ENCODE data around the gene PCMT1. TPM values are rescaled to one million over a fixed set of nuclear protein-coding genes. Genes with fewer than 3 reads are reported as not detected.

The PCMT1 gene
- polyA plus RNA-seq, result 126 to 178 TPM (median 167 TPM) in 3 replicates
- 61.5 TPM for polyA plus RNA-seq (2011; ENCODE audit: low read depth)
- 117 and 163 TPM in 2 replicates for polyA plus RNA-seq (2011; cell fraction: cytosol; rRNA removed)
- 146 and 193 TPM in 2 replicates for polyA plus RNA-seq (2011; cell fraction: nucleus; rRNA removed)
- 94.3 and 111 TPM in 2 replicates for polyA plus RNA-seq (2012; ENCODE audit: low replicate concordance)
- 27.4 to 104 TPM (median 86.1 TPM) in 3 replicates for polyA minus RNA-seq
- polyA minus RNA-seq (2011; cell fraction: cytosol; rRNA and poly(A)+ RNA removed), result 82.3 TPM
- polyA minus RNA-seq (2011; cell fraction: nucleus; rRNA and poly(A)+ RNA removed), result 38.4 and 69.7 TPM in 2 replicates

GRCh38 chr6:149749594-149750135 lies at the start of gene PCMT1:
TSS of gene PCMT1 (plus strand) at chr6:149749741. CDS start at chr6:149749902, 161 bp downstream.
- no peaks in the 10 kb centered on the region for H3K36me3 ChIP-seq (ENCODE audit: control insufficient read depth in 2 of 2, extremely low read depth in 1 of 2, insufficient read depth in 2 of 2, low read length in 2 of 2)
- H3K9ac ChIP-seq (ENCODE audit: control insufficient read depth, extremely low read depth, insufficient read depth, low read length), result peak within 1 kb of the TSS; percentile 94
- peak within 1 kb of the TSS; percentile 99 for H2AFZ ChIP-seq (ENCODE audit: control insufficient read depth, low read length)
- dilution Hi-C loops (cut with MboI; ENCODE audit: extremely low pct_ligation_motif_present, low sequenced_read_pairs), result no loop called here
- H3K4me2 ChIP-seq (ENCODE audit: control insufficient read depth, extremely low read depth, insufficient read depth, low read depth, low read length), result peak within 1 kb of the TSS; percentile 91
- peaks cover 67% of the 10 kb centered on the region for H3K79me2 ChIP-seq (ENCODE audit: control insufficient read depth, insufficient read depth, low read length)
- H3K9me1 ChIP-seq (ENCODE audit: control insufficient read depth, extremely low read depth, insufficient read depth, low read length), result no peaks in the 10 kb centered on the region
- H3K4me3 ChIP-seq (ENCODE audit: control insufficient read depth in 2 of 3, extremely low read depth in 1 of 3, insufficient read depth in 2 of 3, low read depth in 1 of 3, low read length in 3 of 3), result peak within 1 kb of the TSS; percentile 87 to 99 (median 89)
- TF ChIP-seq EZH2 (IDR thresholded peaks at IDR 0.05; ENCODE audit: low read length) (no peak), CTCF (optimal IDR thresholded peaks at IDR 0.05 in 1 of 3, IDR thresholded peaks at IDR 0.05 in 1 of 3, conservative IDR thresholded peaks at IDR 0.05 in 1 of 3; ENCODE audit: extremely low read depth in 1 of 3, insufficient read depth in 2 of 3, low read length in 3 of 3) (no peak)
- H3K4me1 ChIP-seq (ENCODE audit: control insufficient read depth, extremely low read depth, insufficient read depth, low read length), result peaks cover 5% of the 10 kb centered on the region
- H3K9me3 ChIP-seq (ENCODE audit: control insufficient read depth, low read depth, low read length), result no peaks in the 10 kb centered on the region
- DNase-seq (ENCODE audit: low read depth, low spot score), result peak; percentile 36
- peak within 1 kb of the TSS; percentile 82 for H3K27ac ChIP-seq (ENCODE audit: control insufficient read depth, insufficient read depth, low read length)
- FAIRE-seq, result no peak
- no peaks in the 10 kb centered on the region for H3K27me3 ChIP-seq (ENCODE audit: control insufficient read depth, extremely low read depth, insufficient read depth, low read length)
- H4K20me1 ChIP-seq (ENCODE audit: control insufficient read depth, extremely low read depth, insufficient read depth, low read length), result no peaks in the 10 kb centered on the region

DNA sequence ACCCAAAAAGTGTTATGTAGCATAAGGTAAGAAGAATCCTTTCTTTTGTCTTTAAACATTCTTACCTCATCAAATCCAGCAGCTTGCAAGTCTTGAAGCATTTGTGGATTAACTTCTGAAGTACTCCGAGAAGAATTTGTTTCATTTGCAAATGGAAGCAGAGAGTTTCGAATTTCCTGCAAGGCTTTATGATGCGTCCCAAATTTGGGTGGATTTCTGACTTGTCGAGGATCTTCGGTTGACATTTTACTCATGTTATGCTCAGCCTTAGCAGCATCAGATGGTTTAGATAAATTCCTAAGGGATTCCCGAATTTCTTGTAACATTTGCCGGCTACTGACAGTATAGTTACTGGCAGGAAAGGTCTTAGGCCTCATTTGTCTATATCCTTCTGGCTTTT lies 47.8 kb upstream of the PCMT1 start:
- TF ChIP-seq CTCF (optimal IDR thresholded peaks at IDR 0.05 in 1 of 3, IDR thresholded peaks at IDR 0.05 in 1 of 3, conservative IDR thresholded peaks at IDR 0.05 in 1 of 3; ENCODE audit: extremely low read depth in 1 of 3, insufficient read depth in 2 of 3, low read length in 3 of 3), result no peak
- no peak for TF ChIP-seq EZH2 (IDR thresholded peaks at IDR 0.05; ENCODE audit: low read length)
- H3K9me3 ChIP-seq (ENCODE audit: control insufficient read depth, low read depth, low read length), result no peaks in the 10 kb centered on the region
- H3K27me3 ChIP-seq (ENCODE audit: control insufficient read depth, extremely low read depth, insufficient read depth, low read length), result no peaks in the 10 kb centered on the region
- H3K4me3 ChIP-seq (ENCODE audit: control insufficient read depth in 2 of 3, extremely low read depth in 1 of 3, insufficient read depth in 2 of 3, low read depth in 1 of 3, low read length in 3 of 3), result no peak overlapping the region
- peaks cover 9% of the 10 kb centered on the region for H3K4me1 ChIP-seq (ENCODE audit: control insufficient read depth, extremely low read depth, insufficient read depth, low read length)
- no peaks in the 10 kb centered on the region for H3K9me1 ChIP-seq (ENCODE audit: control insufficient read depth, extremely low read depth, insufficient read depth, low read length)
- H2AFZ ChIP-seq (ENCODE audit: control insufficient read depth, low read length), result no peak overlapping the region
- FAIRE-seq (no peak), DNase-seq (ENCODE audit: low read depth, low spot score) (no peak)
- H3K4me2 ChIP-seq (ENCODE audit: control insufficient read depth, extremely low read depth, insufficient read depth, low read depth, low read length), result no peak overlapping the region
- H3K9ac ChIP-seq (ENCODE audit: control insufficient read depth, extremely low read depth, insufficient read depth, low read length), result no peak overlapping the region
- H3K27ac ChIP-seq (ENCODE audit: control insufficient read depth, insufficient read depth, low read length), result no peak overlapping the region
- H3K79me2 ChIP-seq (ENCODE audit: control insufficient read depth, insufficient read depth, low read length), result peaks cover 80% of the 10 kb centered on the region
- H4K20me1 ChIP-seq (ENCODE audit: control insufficient read depth, extremely low read depth, insufficient read depth, low read length), result peaks cover 3% of the 10 kb centered on the region
- H3K36me3 ChIP-seq (ENCODE audit: control insufficient read depth in 2 of 2, extremely low read depth in 1 of 2, insufficient read depth in 2 of 2, low read length in 2 of 2), result peaks cover 0 to 4% of the 10 kb centered on the region in 2 experiments
- dilution Hi-C loops (cut with MboI; ENCODE audit: extremely low pct_ligation_motif_present, low sequenced_read_pairs), result no loop called here
